Neural cell (in vitro differentiated cells): ENCODE data around the gene MOB3B. TPM values are rescaled to one million over a fixed set of nuclear protein-coding genes. Genes with fewer than 3 reads are reported as not detected.

Source experiments
- H2AFZ ChIP-seq: fragments of 200-600, 300-800 bp; sonication (generic), shearing (Covaris generic); 2 replicates; pipeline ENCODE4 v1.6.0; 2014; ENCODE audit warnings: low read depth, mild to moderate bottlenecking, antibody characterized with exemption, low read length, moderate library complexity
- H3F3A ChIP-seq: fragments of 200-600 bp; shearing (Covaris generic); 2 replicates; pipeline ENCODE4 v1.6.1; 2016; ENCODE audit warnings: mild to moderate bottlenecking, moderate library complexity, mixed read lengths, antibody characterized with exemption, low read length; ENCODE audit not compliant: insufficient read depth, poor library complexity, severe bottlenecking
- H3K27ac ChIP-seq: fragments of 200-600, 300-800 bp; sonication (generic), shearing (Covaris generic); 2 replicates; pipeline ENCODE4 v1.5.1; 2014; ENCODE audit warnings: mild to moderate bottlenecking, low read length, moderate library complexity
- H3K27me3 ChIP-seq: fragments of 300-800, 200-600 bp; sonication (generic), shearing (Covaris generic); 2 replicates; pipeline ENCODE4 v1.6.0; 2014; ENCODE audit warnings: mild to moderate bottlenecking, low read depth, low read length, moderate library complexity; ENCODE audit not compliant: insufficient read depth
- H3K36me3 ChIP-seq: fragments of 300-800, 200-600 bp; sonication (generic), shearing (Covaris generic); 2 replicates; pipeline ENCODE4 v1.5.1; 2014; ENCODE audit warnings: mild to moderate bottlenecking, antibody characterized with exemption, low read length, moderate library complexity; ENCODE audit not compliant: insufficient read depth
- H3K4me2 ChIP-seq: fragments of 300-800, 200-600 bp; sonication (generic), shearing (Covaris generic); 2 replicates; pipeline ENCODE4 v1.6.0; 2014; ENCODE audit warnings: mild to moderate bottlenecking, low read length
- H3K4me3 ChIP-seq: fragments of 300-800, 200-600 bp; sonication (generic), shearing (Covaris generic); 2 replicates; pipeline ENCODE4 v1.5.1; 2014; ENCODE audit warnings: mild to moderate bottlenecking, low read length, moderate library complexity
- H3K79me2 ChIP-seq: fragments of 200-600 bp; shearing (Covaris generic); replicated peaks from 2 replicates; pipeline ENCODE4 v1.6.0; 2014; ENCODE audit warnings: mild to moderate bottlenecking, low read length, moderate library complexity; ENCODE audit not compliant: insufficient read depth
- H3K9ac ChIP-seq: fragments of 300-800, 200-600 bp; sonication (generic), shearing (Covaris generic); 2 replicates; pipeline ENCODE4 v1.6.1; 2016; ENCODE audit warnings: mild to moderate bottlenecking, low read length, mixed read lengths
- H3K9me2 ChIP-seq: fragments of 200-600 bp; shearing (Covaris generic); 2 replicates; pipeline ENCODE4 v1.6.1; 2016; ENCODE audit warnings: mild to moderate bottlenecking, low read length, mixed read lengths; ENCODE audit not compliant: insufficient read depth
- H3K9me3 ChIP-seq: fragments of 200-600, 300-800 bp; sonication (generic), shearing (Covaris generic); 2 replicates; pipeline ENCODE4 v1.6.1; 2016; ENCODE audit warnings: mild to moderate bottlenecking, mixed run types, low read length, moderate library complexity, mixed read lengths
- H4K20me1 ChIP-seq: fragments of 200-600 bp; shearing (Covaris generic); 2 replicates; pipeline ENCODE4 v1.6.1; 2016; ENCODE audit warnings: mild to moderate bottlenecking, mixed run types; ENCODE audit not compliant: insufficient read depth
- CTCF ChIP-seq: fragments of 450-650 bp; IDR thresholded peaks from 2 replicates; pipeline ENCODE4 v1.5.1; 2014; ENCODE audit warnings: antibody characterized with exemption, mild to moderate bottlenecking, moderate library complexity; ENCODE audit not compliant: poor library complexity, severe bottlenecking
- EP300 ChIP-seq: fragments of 450-650 bp; conservative IDR thresholded peaks from 2 replicates; pipeline ENCODE4 v1.6.1; 2014; ENCODE audit warnings: antibody characterized with exemption, mild to moderate bottlenecking, moderate library complexity; ENCODE audit not compliant: poor library complexity, severe bottlenecking
- EZH2 ChIP-seq: fragments of 200-600, 300-800 bp; shearing (Covaris generic), sonication (generic); IDR thresholded peaks from 2 replicates; pipeline ENCODE4 v1.6.1; 2014; ENCODE audit warnings: antibody characterized with exemption, low read length, borderline replicate concordance, mild to moderate bottlenecking; ENCODE audit not compliant: insufficient read depth, poor library complexity, severe bottlenecking
- MXI1 ChIP-seq: fragments of 450-650 bp; conservative IDR thresholded peaks from 2 replicates; pipeline ENCODE4 v1.6.1; 2014; ENCODE audit warnings: antibody characterized with exemption, mild to moderate bottlenecking; ENCODE audit not compliant: poor library complexity, severe bottlenecking
- POLR2AphosphoS5 ChIP-seq: IDR thresholded peaks from 2 replicates; pipeline ENCODE4 v1.6.1; 2012
- RAD21 ChIP-seq: fragments of 450-650 bp; conservative IDR thresholded peaks from 2 replicates; pipeline ENCODE4 v1.6.1; 2014; ENCODE audit warnings: antibody characterized with exemption, mild to moderate bottlenecking, moderate library complexity
- REST ChIP-seq: IDR thresholded peaks from 2 replicates; pipeline ENCODE4 v1.6.1; 2012; ENCODE audit warnings: borderline replicate concordance
- SMC3 ChIP-seq: fragments of 450-650 bp; conservative IDR thresholded peaks from 2 replicates; pipeline ENCODE4 v1.6.1; 2014; ENCODE audit warnings: antibody characterized with exemption, mild to moderate bottlenecking, moderate library complexity; ENCODE audit not compliant: poor library complexity
- TAF1 ChIP-seq: IDR thresholded peaks from 2 replicates; pipeline ENCODE4 v1.6.1; 2012; ENCODE audit warnings: low read depth
- polyA plus RNA-seq: library from polyadenylated mRNA; depleted of rRNA; stranded (reverse); fragments of >200 nt; gene quantifications from 2 replicates; pipeline ENCODE4 v1.2.3, GENCODE V29; 2014

The MOB3B gene
- polyA plus RNA-seq, 1 donor from 2014 or later, result 1.8 TPM

- Histone ChIP-seq H3K27me3 (no peaks in the 10 kb centered on the region), H3K4me3 (no peak overlapping the region), H3K36me3 (no peaks in the 10 kb centered on the region), H3K9me2 (no peaks in the 10 kb centered on the region), H3F3A (no peaks in the 10 kb centered on the region), H4K20me1 (no peaks in the 10 kb centered on the region), H2AFZ (no peak overlapping the region), H3K79me2 (no peaks in the 10 kb centered on the region), H3K9ac (no peak overlapping the region), H3K9me3 (no peaks in the 10 kb centered on the region), H3K4me2 (no peak overlapping the region), H3K27ac (no peak overlapping the region)
- no peak for TF ChIP-seq RAD21
- TF ChIP-seq TAF1, result no peak
- TF ChIP-seq MXI1, result no peak
- TF ChIP-seq POLR2AphosphoS5, result no peak
- no peak for TF ChIP-seq SMC3
Measured at GRCh38 chr9:27404661-27405060, 125.0 kb downstream of the MOB3B start.

- Histone ChIP-seq H3K27ac (no peak overlapping the region), H2AFZ (no peak overlapping the region), H3K4me3 (no peak overlapping the region), H4K20me1 (no peaks in the 10 kb centered on the region), H3K4me2 (no peak overlapping the region), H3K79me2 (no peaks in the 10 kb centered on the region), H3K9me2 (no peaks in the 10 kb centered on the region), H3K9me3 (no peaks in the 10 kb centered on the region), H3K27me3 (no peaks in the 10 kb centered on the region), H3F3A (no peaks in the 10 kb centered on the region), H3K36me3 (no peaks in the 10 kb centered on the region), H3K9ac (no peak overlapping the region)
- TF ChIP-seq MXI1, result no peak
- no peak for TF ChIP-seq RAD21
- TF ChIP-seq CTCF, result no peak
- TF ChIP-seq TAF1, result no peak
- no peak for TF ChIP-seq EP300
- TF ChIP-seq POLR2AphosphoS5, result no peak
- TF ChIP-seq REST, result no peak
- TF ChIP-seq EZH2, result no peak
- TF ChIP-seq SMC3, result no peak
Measured at GRCh38 chr9:27402626-27403025, 127.0 kb downstream of the MOB3B start.

GRCh38 chr9:27400334-27400880 is 129.2 kb downstream of the MOB3B start:
- Histone ChIP-seq H3K27ac (no peak overlapping the region), H3K27me3 (no peaks in the 10 kb centered on the region), H3K4me2 (no peak overlapping the region), H4K20me1 (no peaks in the 10 kb centered on the region), H2AFZ (no peak overlapping the region), H3K9me3 (no peaks in the 10 kb centered on the region), H3K36me3 (no peaks in the 10 kb centered on the region), H3K9ac (no peak overlapping the region), H3K4me3 (no peak overlapping the region), H3K79me2 (no peaks in the 10 kb centered on the region), H3F3A (no peaks in the 10 kb centered on the region), H3K9me2 (no peaks in the 10 kb centered on the region)
- no peak for TF ChIP-seq EP300
- no peak for TF ChIP-seq TAF1
- TF ChIP-seq POLR2AphosphoS5, result no peak
- no peak for TF ChIP-seq RAD21
- TF ChIP-seq SMC3, result no peak
- no peak for TF ChIP-seq MXI1
- TF ChIP-seq EZH2, result no peak
- no peak for TF ChIP-seq CTCF
- no peak for TF ChIP-seq REST
